ENCODE measurements around the gene KRTAP11-1. TPM values are rescaled to one million over a fixed set of nuclear protein-coding genes. Genes with fewer than 3 reads are reported as not detected.

Gene KRTAP11-1
- total RNA-seq, 1 experiment from 2014 or later, result not detected

Other genes starting within 250 kb of the KRTAP11-1 start
- gene KRTAP20-2, start 246.4 kb downstream of the KRTAP11-1 start, total RNA-seq (2014; rRNA removed; shearing (Covaris generic)), result not detected in 2 replicates
- not detected in 2 replicates for gene KRTAP20-3, start 238.7 kb downstream of the KRTAP11-1 start, total RNA-seq (2014; rRNA removed; shearing (Covaris generic))
- not detected in 2 replicates for gene KRTAP21-3, start 162.8 kb downstream of the KRTAP11-1 start, total RNA-seq (2014; rRNA removed; shearing (Covaris generic))
- not detected in 2 replicates for gene KRTAP21-2, start 134.3 kb downstream of the KRTAP11-1 start, total RNA-seq (2014; rRNA removed; shearing (Covaris generic))
- not detected in 2 replicates for gene KRTAP21-1, start 126.2 kb downstream of the KRTAP11-1 start, total RNA-seq (2014; rRNA removed; shearing (Covaris generic))
- not detected in 2 replicates for gene KRTAP8-1, start 68.3 kb downstream of the KRTAP11-1 start, total RNA-seq (2014; rRNA removed; shearing (Covaris generic))
- not detected in 2 replicates for gene KRTAP7-1, start 51.8 kb downstream of the KRTAP11-1 start, total RNA-seq (2014; rRNA removed; shearing (Covaris generic))
- not detected in 2 replicates for gene KRTAP19-8, start 156.9 kb upstream of the KRTAP11-1 start, total RNA-seq (2014; rRNA removed; shearing (Covaris generic))